IPS-11a (cell line): ENCODE data around the gene FBXO40.

ENCODE experiments used
- H3K4me3 ChIP-seq: one replicate; pipeline ENCODE4 v1.5.1; 2013; ENCODE audit warnings: low read depth, low read length, control low read depth

The FBXO40 gene

GRCh38 chr3:121619691-121620090 lies 26.5 kb downstream of the FBXO40 start:
- H3K4me3 ChIP-seq, result no peak overlapping the region

DNA sequence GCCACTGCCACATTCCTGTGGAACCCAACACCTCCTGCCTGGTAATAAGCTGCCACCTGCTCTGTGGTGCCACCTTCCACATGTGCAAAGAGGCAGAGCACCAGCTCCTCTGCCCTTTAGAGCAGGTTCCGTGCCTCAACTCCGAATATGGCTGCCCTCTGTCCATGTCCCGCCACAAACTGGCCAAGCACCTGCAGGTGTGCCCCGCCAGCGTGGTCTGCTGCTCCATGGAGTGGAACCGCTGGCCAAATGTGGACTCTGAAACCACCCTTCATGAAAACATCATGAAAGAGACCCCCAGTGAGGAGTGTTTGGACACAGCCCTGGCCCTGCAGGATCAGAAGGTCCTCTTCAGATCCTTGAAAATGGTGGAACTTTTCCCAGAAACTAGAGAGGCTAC lies 28.3 kb downstream of the FBXO40 start:
- H3K4me3 ChIP-seq, result no peak overlapping the region

DNA sequence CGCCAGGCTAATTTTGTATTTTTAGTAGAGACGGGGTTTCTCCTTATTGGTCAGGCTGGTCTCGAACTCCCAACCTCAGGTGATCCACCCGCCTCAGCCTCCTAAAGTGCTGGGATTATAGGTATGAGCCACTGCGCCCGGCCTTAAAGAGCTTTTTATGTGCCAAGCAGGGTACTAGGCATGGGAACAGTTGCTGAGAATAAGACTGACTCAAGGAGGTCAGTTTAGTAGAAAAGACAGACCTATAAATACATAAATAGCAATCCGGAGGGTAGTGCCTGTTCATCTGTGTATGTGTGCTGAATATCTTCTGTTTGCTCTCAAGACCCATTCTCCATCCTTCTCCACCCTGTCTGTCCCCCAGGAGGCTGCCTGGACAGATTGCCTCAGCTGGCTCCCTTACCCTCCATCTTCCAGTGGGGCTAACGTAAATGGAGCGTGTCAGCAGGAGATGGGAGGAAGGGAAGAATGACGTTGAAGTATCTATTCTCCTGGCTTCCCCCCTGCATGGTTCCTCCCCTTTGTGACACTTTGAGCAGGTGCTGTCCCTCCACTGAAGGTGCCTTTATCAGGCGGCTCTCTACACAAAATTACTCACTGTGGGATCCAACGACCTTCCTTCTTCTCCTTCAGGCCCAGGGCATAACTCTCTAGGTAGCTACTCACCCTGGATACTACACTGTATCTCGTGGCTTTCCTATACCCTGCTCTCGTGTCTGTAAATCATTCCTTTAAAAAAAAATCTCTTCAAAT lies 31.1 kb downstream of the FBXO40 start:
- no peak overlapping the region for H3K4me3 ChIP-seq

DNA sequence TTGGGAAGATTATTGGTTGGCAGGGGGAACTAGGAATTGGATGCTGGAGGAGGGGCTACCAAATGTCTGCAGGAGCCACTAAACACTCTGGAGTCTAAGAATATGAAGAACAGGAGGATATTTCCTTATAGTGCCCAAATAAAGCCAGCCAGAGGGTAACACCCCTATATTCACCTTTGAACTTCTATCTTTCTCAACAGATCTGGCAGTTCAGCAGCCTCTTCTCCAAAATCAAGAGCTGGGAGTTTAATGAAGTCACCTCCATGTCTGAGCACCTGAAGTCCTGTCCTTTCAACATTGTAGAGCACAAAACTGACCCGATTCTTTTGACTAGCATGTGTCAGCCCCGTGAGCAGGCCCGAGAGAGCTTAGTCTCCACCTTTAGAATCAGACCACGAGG lies 33.3 kb downstream of the FBXO40 start:
- H3K4me3 ChIP-seq, result no peak overlapping the region

GRCh38 chr3:121627211-121627610 lies 34.0 kb downstream of the FBXO40 start:
- no peak overlapping the region for H3K4me3 ChIP-seq

GRCh38 chr3:121627622-121628021 lies 34.4 kb downstream of the FBXO40 start:
- H3K4me3 ChIP-seq, result no peak overlapping the region

- no peak overlapping the region for H3K4me3 ChIP-seq
These were observed 36.4 kb downstream of the FBXO40 start for GRCh38 chr3:121629601-121630000.

GRCh38 chr3:121630355-121630754 lies 37.2 kb downstream of the FBXO40 start:
- no peak overlapping the region for H3K4me3 ChIP-seq

GRCh38 chr3:121637922-121638321 lies 44.7 kb downstream of the FBXO40 start:
- no peak overlapping the region for H3K4me3 ChIP-seq

DNA sequence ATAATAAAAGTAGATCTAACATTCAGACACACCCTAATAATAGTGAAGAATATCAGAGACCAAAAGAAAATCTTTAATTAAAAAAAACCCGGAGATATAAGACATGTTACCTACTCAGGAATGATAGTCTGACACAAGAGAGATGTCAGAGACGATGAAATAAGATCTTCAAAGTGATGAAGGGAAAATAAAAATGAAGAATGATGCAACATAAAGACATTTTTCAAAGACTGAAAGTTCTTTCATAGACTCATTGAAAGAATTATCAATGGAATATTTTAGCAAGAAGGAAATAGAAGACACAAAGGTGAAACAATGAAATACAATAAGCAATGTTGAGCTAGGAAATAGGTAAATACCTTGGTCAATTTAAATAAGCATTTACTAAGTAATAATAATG lies 47.9 kb downstream of the FBXO40 start:
- H3K4me3 ChIP-seq, result no peak overlapping the region

DNA sequence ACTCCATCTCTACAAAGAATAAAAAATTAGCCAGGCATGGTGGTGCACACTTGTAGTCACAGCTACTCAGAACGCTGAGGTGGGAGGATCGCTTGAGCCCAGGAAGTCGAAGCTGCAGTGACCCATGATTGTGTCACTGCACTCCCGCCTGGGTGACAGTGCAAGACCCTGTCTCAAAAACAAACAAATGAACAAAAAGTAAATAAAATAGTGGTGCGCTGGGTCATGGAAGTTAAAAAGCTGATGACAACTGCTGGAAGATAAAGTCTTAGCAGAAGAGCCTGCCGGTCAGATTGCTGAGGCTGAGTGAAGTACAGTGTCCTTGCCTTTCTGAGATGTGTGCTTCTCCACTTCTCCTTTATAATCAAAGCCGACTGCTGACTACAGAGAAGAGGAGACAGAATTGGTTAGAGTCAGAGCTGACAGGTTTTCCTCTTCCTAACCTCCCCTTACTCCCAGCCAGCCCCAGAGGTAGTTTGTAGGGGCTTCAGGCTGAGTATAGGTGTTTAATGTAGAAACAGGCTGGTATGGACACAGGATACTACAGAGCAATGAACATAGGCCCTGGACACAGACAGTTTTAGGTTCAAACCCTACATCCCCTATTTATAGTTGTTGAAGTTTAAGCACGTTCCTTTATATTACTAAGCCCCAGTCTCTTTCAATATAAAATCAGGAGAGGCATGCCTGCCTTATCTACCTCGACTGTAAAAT lies 49.6 kb downstream of the FBXO40 start:
- no peak overlapping the region for H3K4me3 ChIP-seq

DNA sequence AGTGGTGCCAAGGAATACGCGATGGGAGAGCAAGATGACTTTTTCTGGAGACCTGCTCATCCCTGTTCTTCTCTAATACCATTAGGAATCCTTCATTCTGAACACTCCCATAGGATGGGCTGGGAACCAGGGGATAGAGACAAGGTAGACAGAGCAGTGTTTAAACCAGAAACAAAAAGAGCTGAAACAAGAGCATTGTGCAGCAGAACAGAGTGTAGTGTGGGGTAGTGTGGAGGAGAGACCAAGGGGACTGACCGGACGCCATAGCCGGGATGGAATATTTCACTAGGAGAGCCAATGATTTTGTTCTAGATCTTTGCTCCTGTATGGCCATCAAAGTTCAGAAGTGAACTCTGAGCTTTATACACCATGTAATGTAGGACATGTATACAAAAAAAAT lies 51.9 kb downstream of the FBXO40 start:
- no peak overlapping the region for H3K4me3 ChIP-seq

GRCh38 chr3:121648219-121648958 lies 55.2 kb downstream of the FBXO40 start:
- no peak overlapping the region for H3K4me3 ChIP-seq

DNA sequence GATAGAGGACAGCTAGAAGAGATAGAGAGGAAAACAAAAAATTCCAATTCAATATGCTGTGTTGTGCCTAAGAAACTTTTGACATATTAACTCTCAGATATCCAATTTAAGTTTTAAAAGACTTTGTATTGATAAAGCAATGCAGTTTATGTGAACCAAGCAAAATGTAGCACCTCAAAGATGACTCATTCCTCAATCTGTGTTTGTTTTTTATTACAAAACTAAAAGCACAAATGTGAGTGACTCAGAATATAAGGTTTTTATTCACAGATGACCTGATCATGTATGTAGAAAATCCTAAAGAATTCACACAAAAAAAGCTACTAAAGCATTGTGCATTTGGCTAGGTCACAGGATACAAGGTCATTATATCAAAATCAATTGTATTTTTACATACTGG lies 56.5 kb downstream of the FBXO40 start:
- H3K4me3 ChIP-seq, result no peak overlapping the region

DNA sequence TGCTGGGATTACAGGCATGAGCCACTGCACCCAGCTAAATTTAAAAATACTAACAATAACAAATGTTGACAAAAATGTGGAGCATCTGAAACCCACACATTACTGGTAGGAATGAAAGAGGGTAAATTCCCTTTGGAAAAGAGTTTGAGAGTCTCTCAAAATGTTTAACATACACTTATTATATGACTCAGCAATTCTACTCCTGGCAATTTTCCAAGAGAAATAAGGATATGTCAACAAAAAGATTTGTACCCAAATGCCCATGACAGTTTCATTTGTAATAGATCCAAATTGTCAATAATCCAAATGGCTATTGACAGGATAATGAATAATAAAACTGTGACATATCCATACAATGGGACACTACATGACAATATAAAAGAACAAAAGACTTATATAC lies 58.5 kb downstream of the FBXO40 start:
- no peak overlapping the region for H3K4me3 ChIP-seq

DNA sequence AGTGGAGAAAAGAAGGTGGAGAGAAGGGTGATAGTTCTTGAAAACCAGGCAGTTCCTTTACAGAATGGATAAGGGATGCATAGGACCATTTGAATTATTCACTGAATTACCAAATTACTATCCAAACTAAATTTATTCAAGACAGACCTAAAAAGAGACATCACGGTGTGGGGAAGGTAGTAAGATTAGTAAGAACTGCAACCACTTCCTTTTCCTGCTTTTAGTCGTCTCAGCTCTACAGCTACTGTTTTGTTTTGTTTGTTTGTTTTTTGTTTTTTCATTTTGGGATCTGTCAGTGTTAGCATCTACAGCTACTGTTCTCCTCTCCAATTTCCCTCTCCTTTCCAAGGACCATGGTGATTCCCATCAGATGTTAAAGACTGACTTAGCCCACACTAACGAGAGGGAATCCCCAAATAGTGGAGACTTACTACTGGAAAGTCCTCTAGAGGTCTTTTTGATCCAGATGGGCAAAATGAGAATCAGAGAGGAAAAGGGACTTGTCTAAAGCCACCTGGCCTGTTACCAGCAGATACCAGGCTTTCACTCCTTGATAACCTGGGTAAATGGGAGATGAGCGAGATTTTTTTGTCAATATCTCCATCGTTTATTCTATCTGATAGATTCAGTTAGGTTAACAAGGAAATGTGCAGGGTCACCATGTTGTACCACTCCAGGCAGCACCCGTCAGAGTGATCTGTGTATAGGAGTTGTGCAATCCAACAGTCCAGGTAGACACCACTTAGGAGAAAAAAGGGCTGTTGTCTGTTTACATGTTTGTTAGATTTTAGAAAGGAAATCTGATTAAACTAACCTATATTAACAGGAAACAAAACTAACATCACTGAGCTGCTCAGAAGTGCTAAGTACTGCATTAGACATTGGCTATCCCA lies 61.6 kb downstream of the FBXO40 start:
- H3K4me3 ChIP-seq, result no peak overlapping the region

DNA sequence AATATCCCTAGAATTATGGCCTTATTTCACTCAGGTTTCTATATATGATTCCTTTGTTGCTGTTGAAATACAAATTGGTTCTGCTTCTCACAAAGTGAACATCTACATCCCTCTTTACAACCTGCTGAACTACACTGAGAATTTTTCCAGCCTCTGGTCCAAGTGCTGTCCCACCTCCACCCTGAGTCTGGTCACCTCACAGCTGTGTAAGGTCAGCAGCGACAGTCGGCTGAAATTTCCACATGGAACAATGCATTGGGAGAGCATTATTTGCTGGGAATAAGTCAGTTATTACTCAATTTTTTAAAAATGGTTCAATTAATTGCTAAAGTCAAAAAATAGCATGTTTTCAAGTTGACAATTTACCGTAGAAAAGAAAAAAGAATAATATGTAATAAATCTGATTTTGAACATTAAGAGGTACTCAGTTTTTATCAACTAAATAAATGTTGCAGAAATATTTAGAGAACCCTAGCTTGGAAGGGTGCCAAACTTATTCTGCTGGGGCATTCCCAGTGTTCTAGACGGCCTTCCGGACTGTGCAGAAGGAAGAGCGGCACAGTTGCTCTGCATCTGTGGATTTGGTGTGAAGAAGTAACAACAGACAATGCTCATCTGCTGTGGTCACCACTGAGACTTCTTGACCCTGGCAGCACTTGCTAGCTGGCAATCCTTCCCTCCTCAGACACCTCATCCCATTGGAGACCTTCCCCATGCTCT lies 65.7 kb downstream of the FBXO40 start:
- H3K4me3 ChIP-seq, result no peak overlapping the region

DNA sequence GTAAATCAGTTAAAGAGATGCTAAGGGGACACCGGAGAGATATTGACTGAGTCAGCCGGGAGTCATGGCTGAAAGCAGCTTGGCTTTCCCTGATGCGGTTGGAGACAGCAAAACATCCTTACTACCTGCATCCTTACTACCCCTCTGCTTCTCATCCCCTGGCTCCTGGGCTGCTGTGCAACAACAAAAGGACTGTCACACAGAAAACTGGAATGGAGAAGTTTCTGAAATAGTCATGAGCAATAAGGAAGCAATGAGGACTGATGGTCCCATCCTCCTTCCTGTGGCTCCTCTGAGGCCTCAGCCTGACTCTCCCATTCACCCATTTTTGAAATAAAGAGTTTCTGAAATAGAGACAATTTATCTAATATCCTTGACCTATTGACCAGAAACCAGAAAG lies 66.4 kb downstream of the FBXO40 start:
- no peak overlapping the region for H3K4me3 ChIP-seq

DNA sequence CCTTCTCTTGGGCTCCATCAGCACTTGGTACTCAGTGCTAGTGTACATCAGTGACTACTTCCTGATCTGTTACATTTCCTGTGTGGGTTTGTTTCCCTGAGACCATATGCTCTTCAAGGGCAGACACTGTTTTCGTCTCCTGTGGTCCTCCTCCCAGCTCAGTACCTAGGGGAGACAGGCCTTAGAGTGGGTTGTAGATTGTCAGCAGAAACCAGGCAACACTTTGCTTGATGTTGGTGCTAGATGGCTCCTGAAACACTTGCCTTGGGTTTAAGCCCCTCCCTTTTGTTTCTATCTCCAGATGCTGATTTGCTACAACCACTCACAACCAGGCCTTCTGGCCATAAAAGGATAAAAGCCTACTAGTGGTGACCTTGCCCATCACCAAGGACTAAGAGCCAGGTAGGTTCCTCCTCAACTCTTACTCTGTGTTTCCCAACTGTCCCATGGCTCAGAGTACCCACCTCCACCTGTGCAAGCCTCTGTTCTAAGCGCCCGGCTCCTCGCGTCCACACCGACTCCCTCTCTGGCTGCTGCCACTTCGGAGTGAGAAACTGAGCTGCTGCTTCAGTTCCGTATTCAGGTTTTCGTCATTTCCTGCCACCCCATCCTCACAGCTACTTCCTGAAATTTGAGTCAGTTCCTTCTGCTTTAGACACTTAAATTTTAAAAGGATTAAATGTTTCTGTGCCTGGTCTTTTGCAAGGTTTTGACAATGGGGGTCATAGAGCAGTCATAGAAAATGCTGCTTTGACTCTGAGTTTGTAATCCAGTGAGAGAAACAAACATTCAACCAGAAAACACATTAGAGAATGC lies 67.4 kb downstream of the FBXO40 start, which contains the start of gene HCLS1:
Gene HCLS1, minus strand, starts transcription at position 548 of the 816 bp plus-strand sequence. CDS start 2,556 bp downstream, outside the sequence.
- H3K4me3 ChIP-seq, result no peak within 1 kb of the TSS
